H7 (cell line): Measurements from ENCODE around the gene PRMT3. TPM values are rescaled to one million over a fixed set of nuclear protein-coding genes. Genes with fewer than 3 reads are reported as not detected.
"Not testable (repeated sequence)": the region's sequence is repeated elsewhere in the genome, so short reads cannot be mapped to it uniquely, and the experiment has no call there.

Experiments used
- DNase-seq: peaks from one replicate; pipeline ENCODE4 v3.0.0; 2012
- H3K27me3 ChIP-seq: 2 replicates; pipeline ENCODE4 v1.6.0; 2011; ENCODE audit warnings: mild to moderate bottlenecking, low read length; ENCODE audit not compliant: control insufficient read depth, insufficient read depth
- H3K36me3 ChIP-seq: replicated peaks from 2 replicates; pipeline ENCODE4 v1.5.1; 2011; ENCODE audit warnings: low read length; ENCODE audit not compliant: control insufficient read depth, insufficient read depth
- H3K4me3 ChIP-seq: 2 replicates; pipeline ENCODE4 v1.5.1; 2011; ENCODE audit warnings: low read depth, mild to moderate bottlenecking, control low read depth, low read length, moderate library complexity; ENCODE audit not compliant: insufficient read depth
- total RNA-seq: library from RNA; depleted of rRNA; stranded (reverse); fragments of >200 nt; shearing (Covaris generic); gene quantifications from 2 replicates; pipeline ENCODE4 v1.2.3, GENCODE V29; 2014

PRMT3 gene
- total RNA-seq, 1 experiment from 2014 or later = 49.8 TPM

DNA sequence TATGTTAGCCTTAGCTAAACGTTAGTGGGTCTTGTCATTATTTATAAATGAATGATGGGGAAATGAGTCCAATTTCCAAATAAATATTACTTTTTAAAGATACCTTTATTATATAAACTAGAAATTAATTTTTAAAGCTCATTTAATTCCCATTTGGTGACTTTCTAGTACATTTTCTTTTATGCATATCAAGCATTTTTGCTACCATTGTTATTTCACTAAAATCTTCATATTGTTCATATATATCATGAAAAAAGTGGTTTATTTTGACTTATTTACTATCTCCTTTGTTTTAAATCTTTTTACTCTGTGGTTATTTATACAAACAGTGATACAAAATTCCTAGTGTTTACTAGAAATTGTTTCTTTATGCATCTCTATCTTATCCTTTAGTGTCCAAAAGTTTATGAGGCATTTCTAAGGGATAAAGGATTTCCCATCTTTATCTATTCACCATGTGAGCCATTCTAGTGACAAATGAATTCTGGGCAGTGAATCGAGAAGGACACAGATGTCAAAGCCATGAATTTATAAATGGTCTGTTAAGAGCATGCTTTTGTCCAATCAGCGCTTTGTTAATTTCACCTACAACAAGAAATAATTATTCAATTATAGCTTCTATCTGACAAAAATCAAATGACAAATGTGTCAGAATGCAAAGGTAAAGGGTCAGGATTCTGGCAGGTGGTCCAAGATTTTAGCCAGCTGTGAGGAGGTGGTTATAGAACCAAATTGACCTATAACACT is 70.6 kb downstream of the PRMT3 start:
- Histone ChIP-seq H3K27me3 (no peaks in the 10 kb centered on the region), H3K4me3 (no peak overlapping the region), H3K36me3 (no peaks in the 10 kb centered on the region)
- DNase-seq = no peak

DNA sequence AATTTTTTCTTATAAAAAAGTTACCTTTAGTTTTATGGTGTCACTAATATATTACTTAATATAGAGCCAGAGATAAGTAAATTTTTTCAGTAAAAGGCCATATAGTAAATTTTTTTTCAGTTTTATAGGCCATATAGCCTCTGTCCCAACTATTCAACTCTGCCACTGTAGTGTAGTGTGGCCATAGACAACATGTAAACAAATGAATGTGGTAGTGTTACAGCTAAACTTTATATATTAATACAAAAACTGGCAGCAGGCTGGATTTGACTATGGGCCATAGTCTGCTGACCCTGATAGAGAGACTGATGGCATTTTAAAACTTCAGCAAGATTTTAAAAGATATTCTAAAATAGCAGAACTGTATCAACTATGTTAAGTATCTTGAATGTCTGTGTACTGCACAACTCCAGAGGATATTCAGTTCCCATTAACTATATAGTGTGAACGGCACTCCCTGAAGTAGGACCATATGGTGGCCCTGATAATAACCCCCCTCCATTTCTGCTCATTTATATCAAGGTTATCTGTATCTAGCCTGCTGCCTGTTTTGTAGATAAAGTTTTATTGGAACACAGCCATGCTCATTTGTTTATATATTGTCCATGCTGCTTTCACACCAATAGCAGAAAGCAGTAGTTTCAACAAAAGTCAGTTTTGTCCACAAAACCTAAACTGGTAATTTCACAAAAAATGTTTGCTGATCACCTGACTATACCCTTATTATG is 71.6 kb downstream of the PRMT3 start:
- no peaks in the 10 kb centered on the region for H3K36me3 ChIP-seq
- no peak for DNase-seq
- H3K27me3 ChIP-seq = no peaks in the 10 kb centered on the region
- no peak overlapping the region for H3K4me3 ChIP-seq

DNA sequence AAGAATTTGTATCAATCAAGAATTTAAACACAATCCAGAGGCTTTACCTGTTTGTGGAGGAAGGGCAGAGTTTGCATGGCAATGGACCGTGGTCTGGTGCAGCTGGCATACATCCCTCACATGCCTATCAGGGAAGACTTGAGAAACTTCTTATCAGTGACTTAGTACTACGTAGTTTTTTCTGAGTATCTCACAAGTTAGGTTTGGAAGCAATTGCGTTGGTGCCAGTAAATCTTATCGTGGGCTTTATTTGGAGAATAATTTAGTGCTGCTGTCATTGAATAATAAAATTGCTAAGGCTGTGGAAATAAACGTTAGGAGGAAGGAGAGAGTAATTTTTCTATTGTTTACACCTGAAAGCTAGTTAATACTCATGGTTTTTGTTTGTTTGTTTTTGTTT is 72.3 kb downstream of the PRMT3 start:
- H3K27me3 ChIP-seq = no peaks in the 10 kb centered on the region
- H3K36me3 ChIP-seq = no peaks in the 10 kb centered on the region
- H3K4me3 ChIP-seq = no peak overlapping the region
- DNase-seq = no peak

DNA sequence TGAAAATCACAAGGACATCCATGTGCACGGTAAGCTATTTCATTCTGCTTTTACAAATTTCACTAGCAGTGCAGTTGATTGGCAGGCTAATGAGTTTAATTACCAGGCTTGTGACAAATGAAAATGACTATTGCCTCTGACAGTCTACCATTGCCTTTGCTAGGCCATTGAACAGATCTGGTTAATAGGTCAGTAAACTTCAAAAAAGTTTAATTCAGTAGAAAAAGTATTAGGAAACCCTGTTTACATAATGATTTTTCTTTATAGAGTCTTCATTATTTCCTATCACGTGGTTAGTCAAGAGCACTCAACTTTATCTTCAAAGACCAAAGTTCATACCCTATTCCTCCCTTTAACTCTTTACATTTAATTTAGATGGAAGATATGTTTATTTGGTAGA is 77.0 kb downstream of the PRMT3 start:
- no peaks in the 10 kb centered on the region for H3K27me3 ChIP-seq
- H3K4me3 ChIP-seq = no peak overlapping the region
- H3K36me3 ChIP-seq = no peaks in the 10 kb centered on the region
- no peak for DNase-seq

DNA sequence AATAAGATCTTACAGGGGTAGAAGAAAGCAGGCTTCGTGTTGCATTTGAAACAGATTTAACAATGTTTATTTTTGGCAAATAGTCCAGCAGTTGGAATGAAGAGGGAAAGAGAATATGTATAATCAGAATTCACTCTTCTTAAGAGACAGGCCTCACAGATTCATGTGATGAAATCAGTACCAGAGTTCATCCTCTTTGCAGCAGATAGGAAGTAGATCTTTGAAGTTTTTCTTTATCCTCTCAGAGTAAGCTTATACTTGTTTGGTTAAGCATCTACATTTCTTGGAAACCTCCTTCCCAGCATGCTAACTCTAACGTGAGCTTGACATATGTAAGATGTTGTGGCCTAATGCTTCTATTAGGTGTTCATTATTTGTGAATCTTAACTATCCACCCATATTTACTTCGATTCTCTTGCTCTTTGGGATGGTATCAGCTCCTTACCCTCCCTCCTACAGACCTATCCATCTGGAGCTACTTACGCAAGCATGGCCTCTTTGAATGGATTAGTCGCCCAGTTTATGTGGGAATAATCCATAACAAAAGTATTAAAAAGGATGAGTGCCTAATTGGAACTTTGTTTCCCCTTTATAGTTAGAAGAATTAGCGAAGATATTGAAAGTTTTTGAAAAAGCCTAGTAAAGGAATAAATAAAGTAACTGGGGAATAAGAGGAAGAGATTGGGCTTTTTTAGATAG is 80.1 kb downstream of the PRMT3 start:
- DNase-seq = no peak
- H3K27me3 ChIP-seq = no peaks in the 10 kb centered on the region
- no peaks in the 10 kb centered on the region; the same call in 1 of the 2 replicates for H3K36me3 ChIP-seq
- no peak overlapping the region for H3K4me3 ChIP-seq

DNA sequence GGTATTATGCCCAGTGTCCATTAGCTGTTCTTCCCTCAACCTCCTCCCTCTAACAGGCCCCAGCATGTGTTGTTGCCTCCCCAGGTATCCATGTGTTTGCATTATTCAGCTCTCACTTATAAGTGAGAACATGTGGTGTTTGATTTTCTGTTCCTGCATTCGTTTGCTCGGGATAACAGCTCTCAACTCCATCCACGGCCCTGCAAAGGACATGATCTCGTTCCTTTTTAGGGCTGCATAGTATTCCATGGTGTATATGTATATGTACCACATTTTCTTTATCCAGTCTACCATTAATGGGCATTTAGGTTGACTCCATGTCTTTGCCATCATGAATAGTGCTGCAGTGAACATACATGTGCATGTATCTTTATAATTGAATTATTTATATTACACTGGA is 82.8 kb downstream of the PRMT3 start:
- no peak for DNase-seq
- no peaks in the 10 kb centered on the region for H3K27me3 ChIP-seq
- H3K4me3 ChIP-seq = no peak overlapping the region
- H3K36me3 ChIP-seq = no peaks in the 10 kb centered on the region; the same call in 1 of the 2 replicates

DNA sequence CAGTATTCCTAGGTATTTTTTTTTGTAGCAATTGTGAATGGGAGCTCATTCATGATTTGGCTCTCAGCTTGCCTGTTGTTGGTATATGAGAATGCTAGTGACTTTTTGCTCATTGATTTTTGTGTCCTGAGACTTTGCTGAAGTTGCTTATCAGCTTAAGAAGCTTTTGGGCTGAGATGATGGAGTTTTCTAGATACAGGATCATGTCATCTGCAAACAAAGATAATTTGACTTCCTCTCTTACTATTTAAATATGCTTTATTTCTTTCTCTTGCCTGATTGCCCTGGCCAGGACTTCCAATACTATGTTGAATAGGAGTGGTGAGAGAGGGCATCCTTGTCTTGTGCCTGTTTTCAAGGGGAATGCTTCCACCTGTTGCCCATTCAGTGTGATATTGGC is 84.4 kb downstream of the PRMT3 start:
- not testable (repeated sequence) for DNase-seq, H3K36me3 ChIP-seq, H3K27me3 ChIP-seq, H3K4me3 ChIP-seq

DNA sequence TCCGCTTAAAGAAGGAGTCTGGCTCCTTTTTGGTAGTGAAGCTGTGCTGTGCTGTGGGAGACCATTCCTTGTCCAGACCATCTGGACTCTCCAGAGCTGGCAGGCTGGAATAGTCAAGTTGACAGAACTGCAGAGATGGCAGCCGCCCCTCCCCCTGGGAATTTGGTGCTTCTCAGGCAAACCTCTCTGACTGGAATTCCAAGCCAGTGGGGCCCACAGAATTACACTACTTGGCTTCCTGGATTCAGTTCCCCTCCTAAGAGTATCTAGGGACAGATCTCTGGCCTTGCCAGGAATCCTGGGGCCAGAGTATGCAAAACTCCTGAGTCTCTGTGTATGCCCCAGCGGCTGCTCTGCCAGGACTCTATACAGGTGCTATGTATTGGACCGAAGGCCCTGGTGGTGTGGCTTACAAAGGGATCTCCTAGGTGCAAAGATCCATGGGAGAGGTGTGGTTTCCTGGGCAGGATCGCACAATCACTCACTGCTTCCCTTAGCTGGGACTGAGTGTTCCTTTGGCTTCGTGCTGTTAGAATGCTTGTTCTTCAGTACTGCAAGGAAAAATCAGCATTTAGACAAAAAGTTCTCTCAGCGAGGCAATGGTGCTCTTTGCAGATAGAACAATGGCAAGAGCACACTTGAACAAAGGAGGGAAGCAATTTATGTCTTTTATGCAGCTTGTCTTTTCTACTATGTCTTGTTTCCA is 86.8 kb downstream of the PRMT3 start:
- Histone ChIP-seq H3K36me3 (no peaks in the 10 kb centered on the region; the same call in 1 of the 2 replicates), H3K4me3 (no peak overlapping the region), H3K27me3 (no peaks in the 10 kb centered on the region)
- no peak for DNase-seq

DNA sequence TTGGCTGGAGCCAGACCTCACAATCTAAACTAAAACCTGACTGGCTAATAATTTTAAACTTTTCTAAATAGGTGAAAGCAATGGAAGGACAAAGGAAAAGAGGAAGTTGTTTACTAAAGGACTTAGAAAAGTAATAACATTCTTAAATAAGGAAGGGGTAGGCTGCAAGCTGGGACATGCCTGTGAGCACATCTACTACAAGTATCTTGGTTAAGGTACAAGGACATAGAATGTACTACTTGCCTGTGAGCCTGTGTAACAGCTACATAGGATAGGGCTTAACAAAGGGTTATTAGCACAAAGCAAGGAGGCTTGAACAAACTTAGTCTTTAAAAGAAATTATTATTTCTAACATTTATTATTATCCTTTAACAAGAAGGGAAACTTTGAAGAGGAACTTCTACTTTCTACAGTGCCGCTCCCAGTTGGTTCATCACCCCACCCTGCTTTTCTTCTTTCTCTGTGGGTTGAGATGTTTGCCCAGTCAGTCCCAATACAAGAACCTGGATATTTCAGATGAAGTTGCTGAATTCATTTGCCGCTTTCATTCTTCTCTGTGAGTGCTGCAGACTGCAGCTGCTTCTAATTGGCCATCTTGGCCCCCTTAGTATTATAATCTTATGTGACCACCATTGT is 87.5 kb downstream of the PRMT3 start:
- H3K4me3 ChIP-seq = no peak overlapping the region
- no peaks in the 10 kb centered on the region for H3K27me3 ChIP-seq
- no peak for DNase-seq
- H3K36me3 ChIP-seq = no peaks in the 10 kb centered on the region; the same call in 1 of the 2 replicates

DNA sequence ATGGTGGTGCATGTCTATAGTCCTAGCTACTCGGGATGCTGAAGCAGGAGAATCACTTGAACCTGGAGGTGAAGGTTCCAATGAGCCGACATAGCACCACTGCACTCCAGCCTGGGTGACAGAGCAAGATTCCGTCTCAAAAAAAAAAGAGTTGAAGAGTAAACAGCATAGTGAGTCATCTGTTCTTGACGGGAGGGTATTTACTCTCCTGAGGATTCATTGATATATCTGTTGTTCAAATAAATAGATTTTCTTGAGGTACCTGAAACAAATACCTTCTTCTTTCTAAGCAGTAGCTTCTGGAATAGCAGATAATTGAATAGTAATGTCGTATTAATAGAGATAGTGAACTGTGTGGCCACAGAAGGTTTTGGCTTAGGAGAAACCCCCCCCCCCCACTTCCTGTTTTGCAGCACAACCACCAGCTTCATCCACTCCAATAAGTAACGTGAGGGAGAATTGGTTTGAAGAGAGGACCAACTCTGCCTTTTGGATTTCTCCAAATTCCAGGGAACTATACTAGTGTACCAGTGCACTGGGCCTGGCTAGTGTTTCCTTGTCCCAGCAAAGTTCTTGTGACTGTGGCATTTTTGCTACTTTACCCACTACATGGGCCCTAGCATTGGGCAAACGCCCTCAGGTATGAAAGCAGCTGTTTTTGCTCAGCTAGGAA is 90.0 kb downstream of the PRMT3 start:
- H3K27me3 ChIP-seq = no peaks in the 10 kb centered on the region
- H3K36me3 ChIP-seq = no peaks in the 10 kb centered on the region
- H3K4me3 ChIP-seq = no peak overlapping the region
- no peak for DNase-seq

DNA sequence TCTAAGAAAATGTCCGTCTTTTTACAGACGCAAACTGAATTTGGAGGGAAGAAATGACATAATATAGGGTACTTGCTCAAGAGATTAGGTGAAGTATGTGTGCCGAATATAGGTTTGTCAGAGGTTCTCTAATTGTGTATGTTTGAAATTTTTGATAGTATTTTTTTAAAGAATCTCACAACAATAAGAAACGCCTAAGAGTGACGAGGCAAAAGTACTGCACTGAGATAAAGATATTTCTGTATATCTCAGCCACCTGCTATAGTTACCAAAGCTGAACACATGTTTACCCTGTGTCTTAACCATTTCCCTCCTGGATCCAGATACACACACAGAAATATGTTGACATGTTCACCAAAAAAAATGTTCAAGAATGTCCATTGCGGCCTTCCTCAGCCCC is 92.0 kb downstream of the PRMT3 start:
- H3K4me3 ChIP-seq = no peak overlapping the region
- no peaks in the 10 kb centered on the region for H3K36me3 ChIP-seq
- DNase-seq = no peak
- no peaks in the 10 kb centered on the region for H3K27me3 ChIP-seq

DNA sequence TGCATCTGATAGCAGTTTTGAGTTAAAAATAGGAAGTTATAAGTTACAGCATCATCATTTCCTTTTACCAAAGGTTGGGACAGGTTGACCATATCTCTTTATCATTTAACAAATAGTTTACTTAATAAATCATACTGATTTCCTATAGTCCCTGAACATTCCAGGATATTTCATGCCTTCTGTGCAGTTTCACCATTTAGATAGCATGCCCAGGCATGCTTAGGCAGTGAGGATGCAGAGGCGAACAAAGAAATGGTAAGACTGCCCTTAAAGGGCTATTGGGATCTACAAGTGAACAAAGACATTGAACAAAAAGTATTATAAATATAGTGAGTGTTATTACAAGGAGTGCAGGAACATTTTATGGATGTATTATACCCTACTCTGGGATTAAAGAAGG is 96.4 kb downstream of the PRMT3 start:
- no peaks in the 10 kb centered on the region for H3K36me3 ChIP-seq
- no peak overlapping the region for H3K4me3 ChIP-seq
- no peaks in the 10 kb centered on the region for H3K27me3 ChIP-seq
- no peak for DNase-seq

DNA sequence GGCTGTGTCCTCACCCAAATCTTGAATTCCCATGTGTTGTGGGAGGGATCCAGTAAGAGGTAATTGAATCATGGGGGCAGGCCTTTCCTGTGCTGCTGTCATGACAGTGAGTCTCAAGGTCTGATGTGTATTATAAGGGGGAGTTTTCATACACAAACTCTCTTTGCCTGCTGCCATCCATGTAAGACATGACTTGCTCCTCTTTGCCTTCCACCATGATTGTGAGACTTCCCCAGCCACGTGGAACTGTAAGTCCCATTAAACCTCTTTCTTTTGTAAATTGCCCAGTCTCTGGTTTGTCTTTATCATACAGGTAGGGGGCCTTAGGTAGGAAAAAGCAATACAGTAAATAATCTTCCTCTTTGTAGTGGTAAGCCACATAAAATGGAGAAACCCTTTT is 96.9 kb downstream of the PRMT3 start:
- not testable (repeated sequence) for H3K27me3 ChIP-seq, H3K4me3 ChIP-seq, H3K36me3 ChIP-seq

DNA sequence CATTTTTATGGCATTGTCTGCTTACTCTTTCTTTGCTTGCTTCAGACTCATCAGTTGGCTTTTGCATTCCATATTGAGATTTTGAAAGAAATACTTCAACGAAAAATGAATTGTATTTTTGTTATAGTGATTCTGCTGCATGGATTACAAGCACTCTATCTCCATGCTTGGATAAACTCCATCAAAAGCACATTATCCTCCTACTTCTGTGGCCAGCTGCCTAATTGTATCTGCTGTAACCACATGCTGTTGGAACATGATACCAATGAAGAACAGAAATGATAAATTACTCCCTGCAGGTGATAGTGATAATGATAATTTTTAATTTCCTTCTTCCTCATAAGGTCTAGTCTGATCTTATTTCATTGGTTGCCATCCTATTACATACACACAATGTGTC is 100.8 kb downstream of the PRMT3 start:
- no peak overlapping the region for H3K4me3 ChIP-seq
- no peaks in the 10 kb centered on the region for H3K36me3 ChIP-seq
- no peak for DNase-seq
- no peaks in the 10 kb centered on the region for H3K27me3 ChIP-seq

More for the DNA sequence above, 96.9 kb downstream of the PRMT3 start:
- DNase-seq = not testable (repeated sequence)
